Stomach (tissue), 4 donors: ENCODE data around the gene NCAPD3.

Experiments used
- CTCF ChIP-seq, 7 experiments: fragments of 450-650 bp in 4 of 7; fragments of 200-600 bp in 3 of 7; sonication (generic) in 3 of 7; IDR thresholded peaks; one replicate each; pipeline ENCODE4 v1.5.1; 2016 to 2019; ENCODE audit warnings: antibody characterized with exemption in 7 of 7, control low read depth in 2 of 7, mild to moderate bottlenecking in 1 of 7
- POLR2A ChIP-seq, 4 donors: fragments of 450-650 bp; IDR thresholded peaks; one replicate each; pipeline ENCODE4 v1.6.1; 2016; ENCODE audit warnings: antibody characterized with exemption in 4 of 4, control low read depth in 2 of 4, mild to moderate bottlenecking in 1 of 4, moderate library complexity in 1 of 4

GRCh38 chr11:134261626-134262488 lies 38.1 kb upstream of the NCAPD3 start:
- peak in 4 of 7 experiments; percentile 17 to 39 (median 31) for TF ChIP-seq CTCF (IDR thresholded peaks at IDR 0.05)
- no peak for TF ChIP-seq POLR2A (IDR thresholded peaks at IDR 0.05)
